NT2/D1 (cell line): ENCODE results near the gene INTS6L.

Experiments
- YY1 ChIP-seq: IDR thresholded peaks from 2 replicates; pipeline ENCODE4 v1.6.1; 2011; ENCODE audit not compliant: insufficient read length, insufficient read depth
- ZNF274 ChIP-seq: IDR thresholded peaks from 2 replicates; pipeline ENCODE4 v1.6.1; 2011; ENCODE audit warnings: mild to moderate bottlenecking, low read depth, low read length

DNA sequence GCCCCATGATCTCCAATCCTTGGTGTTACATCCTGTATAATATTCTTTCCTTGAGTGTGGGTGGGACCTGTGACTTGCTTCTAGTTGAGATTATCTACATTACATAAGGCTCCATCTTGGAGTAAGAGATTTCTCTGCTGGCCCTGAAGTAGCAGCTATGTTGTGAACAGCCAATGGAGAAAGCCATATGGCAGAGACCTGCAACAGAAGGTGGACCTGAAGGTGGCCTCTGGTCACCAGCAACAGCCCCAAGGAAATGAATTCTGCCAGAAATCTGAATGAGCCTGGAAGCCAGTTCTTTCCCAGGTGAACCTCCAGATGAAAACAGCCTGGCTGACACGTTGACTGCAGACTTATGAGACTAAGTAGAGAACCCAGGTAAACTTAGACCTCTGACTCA lies 2.3 kb upstream of the INTS6L start:
- TF ChIP-seq YY1 (no peak), ZNF274 (no peak)
